HEK293 (cell line): Measurements from ENCODE around the gene JTB.

Experiments
- FEZF1 ChIP-seq: fragments of 450-650 bp; formaldehyde crosslinking; IDR thresholded peaks from 2 replicates; pipeline ENCODE4 v1.5.1; 2016; ENCODE audit warnings: missing biosample characterization, missing genetic modification characterization
- GLIS1 ChIP-seq: fragments of 450-650 bp; formaldehyde crosslinking; IDR thresholded peaks from 2 replicates; pipeline ENCODE4 v1.5.1; 2016; ENCODE audit warnings: missing biosample characterization, missing genetic modification characterization
- HOXD13 ChIP-seq: sonication (generic); formaldehyde crosslinking; IDR thresholded peaks from 2 replicates; pipeline ENCODE4 v1.8.0; 2022; ENCODE audit warnings: missing genetic modification reagents, borderline replicate concordance
- KLF10 ChIP-seq: fragments of 450-650 bp; IDR thresholded peaks from 2 replicates; pipeline ENCODE4 v1.5.1; 2018; ENCODE audit warnings: missing biosample characterization, mild to moderate bottlenecking, missing genetic modification characterization
- MEIS1 ChIP-seq: sonication (generic); formaldehyde crosslinking; IDR thresholded peaks from 2 replicates; pipeline ENCODE4 v1.8.1; 2022; ENCODE audit warnings: missing genetic modification reagents, mild to moderate bottlenecking, borderline replicate concordance
- OVOL3 ChIP-seq: fragments of 450-650 bp; formaldehyde crosslinking; IDR thresholded peaks from 2 replicates; pipeline ENCODE4 v1.5.1; 2016; ENCODE audit warnings: missing biosample characterization, missing genetic modification characterization
- SP3 ChIP-seq: fragments of 450-650 bp; formaldehyde crosslinking; IDR thresholded peaks from 2 replicates; pipeline ENCODE4 v1.5.1; 2016; ENCODE audit warnings: missing biosample characterization, missing genetic modification characterization
- TRIM28 ChIP-seq: IDR thresholded peaks from 2 replicates; pipeline ENCODE4 v1.6.1; 2011; ENCODE audit warnings: low read length, control low read depth, borderline replicate concordance
- ZNF10 ChIP-seq: fragments of 450-650 bp; formaldehyde crosslinking; IDR thresholded peaks from 2 replicates; pipeline ENCODE4 v1.5.1; 2017; ENCODE audit warnings: missing biosample characterization, missing genetic modification characterization
- ZNF112 ChIP-seq: fragments of 450-650 bp; formaldehyde crosslinking; IDR thresholded peaks from 2 replicates; pipeline ENCODE4 v1.5.0; 2017; ENCODE audit warnings: missing biosample characterization, missing genetic modification characterization
- ZNF138 ChIP-seq: fragments of 450-650 bp; formaldehyde crosslinking; IDR thresholded peaks from 2 replicates; pipeline ENCODE4 v1.5.1; 2016; ENCODE audit warnings: missing biosample characterization, missing genetic modification characterization, borderline replicate concordance
- ZNF239 ChIP-seq: fragments of 450-650 bp; formaldehyde crosslinking; IDR thresholded peaks from 2 replicates; pipeline ENCODE4 v1.5.1; 2016; ENCODE audit warnings: missing biosample characterization, missing genetic modification characterization
- ZNF266 ChIP-seq: fragments of 450-650 bp; formaldehyde crosslinking; IDR thresholded peaks from 2 replicates; pipeline ENCODE4 v1.5.1; 2016; ENCODE audit warnings: missing biosample characterization, missing genetic modification characterization, low read depth
- ZNF311 ChIP-seq: fragments of 450-650 bp; formaldehyde crosslinking; IDR thresholded peaks from 2 replicates; pipeline ENCODE4 v1.5.1; 2017; ENCODE audit warnings: missing biosample characterization, missing genetic modification characterization, borderline replicate concordance
- ZNF324 ChIP-seq: fragments of 450-650 bp; formaldehyde crosslinking; IDR thresholded peaks from 2 replicates; pipeline ENCODE4 v1.5.1; 2016; ENCODE audit warnings: missing biosample characterization, missing genetic modification characterization
- ZNF350 ChIP-seq: fragments of 450-650 bp; formaldehyde crosslinking; IDR thresholded peaks from 2 replicates; pipeline ENCODE4 v1.5.0; 2017; ENCODE audit warnings: missing biosample characterization, mild to moderate bottlenecking, missing genetic modification characterization
- ZNF391 ChIP-seq: fragments of 450-650 bp; formaldehyde crosslinking; IDR thresholded peaks from 2 replicates; pipeline ENCODE4 v1.5.1; 2016; ENCODE audit warnings: low read depth, missing biosample characterization, missing genetic modification characterization, borderline replicate concordance
- ZNF510 ChIP-seq: fragments of 450-650 bp; formaldehyde crosslinking; IDR thresholded peaks from 2 replicates; pipeline ENCODE4 v1.5.1; 2018; ENCODE audit warnings: mild to moderate bottlenecking, missing genetic modification characterization, missing biosample characterization; ENCODE audit not compliant: insufficient replicate concordance
- ZNF529 ChIP-seq: fragments of 450-650 bp; formaldehyde crosslinking; IDR thresholded peaks from 2 replicates; pipeline ENCODE4 v1.5.1; 2017; ENCODE audit warnings: missing genetic modification characterization, missing biosample characterization; ENCODE audit not compliant: insufficient replicate concordance
- ZNF548 ChIP-seq: fragments of 450-650 bp; formaldehyde crosslinking; IDR thresholded peaks from 2 replicates; pipeline ENCODE4 v1.5.1; 2016; ENCODE audit warnings: missing biosample characterization, missing genetic modification characterization
- ZNF629 ChIP-seq: fragments of 450-650 bp; formaldehyde crosslinking; IDR thresholded peaks from 2 replicates; pipeline ENCODE4 v1.5.1; 2017; ENCODE audit warnings: missing biosample characterization, missing genetic modification characterization
- ZNF654 ChIP-seq: fragments of 450-650 bp; formaldehyde crosslinking; IDR thresholded peaks from 2 replicates; pipeline ENCODE4 v1.5.1; 2016; ENCODE audit warnings: low read depth, missing biosample characterization, missing genetic modification characterization
- ZNF660 ChIP-seq: fragments of 450-650 bp; IDR thresholded peaks from 2 replicates; pipeline ENCODE4 v1.5.1; 2018; ENCODE audit warnings: missing biosample characterization, mild to moderate bottlenecking, missing genetic modification characterization
- ZNF768 ChIP-seq: fragments of 450-650 bp; formaldehyde crosslinking; IDR thresholded peaks from 2 replicates; pipeline ENCODE4 v1.5.1; 2018; ENCODE audit warnings: missing biosample characterization, mild to moderate bottlenecking, missing genetic modification characterization
- TF ChIP-seq, protein P1 (sequence below): fragments of 450-650 bp; formaldehyde crosslinking; IDR thresholded peaks from 2 replicates; pipeline ENCODE4 v1.5.1; 2016; ENCODE audit warnings: missing biosample characterization, missing genetic modification characterization
- TF ChIP-seq, protein P2 (sequence below): sonication (generic); formaldehyde crosslinking; IDR thresholded peaks from 2 replicates; pipeline ENCODE4 v1.8.1; 2022; ENCODE audit warnings: mild to moderate bottlenecking, moderate library complexity, missing genetic modification reagents
- TF ChIP-seq, protein P3 (sequence below): fragments of 450-650 bp; formaldehyde crosslinking; IDR thresholded peaks from 2 replicates; pipeline ENCODE4 v1.5.1; 2016; ENCODE audit warnings: missing biosample characterization, missing genetic modification characterization
- TF ChIP-seq, protein P4 (sequence below): IDR thresholded peaks from 2 replicates; pipeline ENCODE4 v1.6.1; 2011; ENCODE audit warnings: mild to moderate bottlenecking, low read depth, low read length, borderline replicate concordance
- TF ChIP-seq, protein P5 (sequence below): fragments of 450-650 bp; formaldehyde crosslinking; IDR thresholded peaks from 2 replicates; pipeline ENCODE4 v1.5.1; 2016; ENCODE audit warnings: missing biosample characterization, missing genetic modification characterization, borderline replicate concordance

The JTB gene

DNA sequence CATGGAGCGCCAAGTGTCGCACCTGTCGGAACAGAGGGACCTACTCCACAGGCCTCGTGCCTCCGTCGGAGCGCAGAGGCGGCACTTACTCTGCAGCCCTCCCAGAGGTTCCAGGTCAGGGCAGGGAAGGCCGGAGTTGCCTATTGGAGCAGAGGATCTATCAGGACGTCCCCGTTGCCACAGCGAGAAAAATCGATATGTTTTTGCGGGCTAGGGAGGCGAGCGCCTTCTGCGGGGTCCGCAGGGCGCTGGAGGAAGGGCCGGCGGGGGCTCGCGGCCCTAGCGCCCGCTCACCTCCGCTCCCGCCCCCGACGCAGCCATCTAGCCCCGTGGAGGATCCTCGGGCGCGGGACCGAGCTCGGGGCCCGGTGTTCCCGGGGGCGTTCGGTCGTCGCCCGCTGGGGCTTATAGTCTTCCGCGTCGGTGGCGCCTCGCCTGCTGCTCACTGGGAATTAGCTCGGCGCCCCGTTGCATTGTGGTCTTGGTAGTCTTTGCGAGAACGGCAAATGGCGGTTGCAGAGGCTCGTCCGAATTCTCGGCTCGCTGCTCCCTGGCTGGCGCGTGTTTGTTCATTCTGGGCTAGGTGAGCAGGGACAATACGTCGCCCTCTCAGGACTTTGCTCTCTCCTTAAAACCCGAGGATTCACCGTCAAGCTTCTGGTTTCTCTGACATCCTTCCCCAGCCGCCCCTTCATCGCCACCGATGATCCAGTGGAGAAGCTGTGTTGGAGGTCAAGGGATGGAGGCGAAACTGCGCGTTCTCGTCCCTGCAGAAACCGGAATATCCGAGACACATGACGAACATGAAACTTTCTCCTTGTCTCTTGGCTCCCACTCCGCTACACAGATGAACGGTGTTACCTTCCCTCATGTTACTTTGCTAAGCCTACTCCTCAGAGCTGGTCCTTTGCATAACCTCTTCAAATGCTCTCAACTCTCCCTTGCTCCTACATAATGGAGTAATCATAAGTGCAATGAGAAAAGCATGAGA is at the start of gene JTB (continued):
- TF ChIP-seq, protein P1, sequence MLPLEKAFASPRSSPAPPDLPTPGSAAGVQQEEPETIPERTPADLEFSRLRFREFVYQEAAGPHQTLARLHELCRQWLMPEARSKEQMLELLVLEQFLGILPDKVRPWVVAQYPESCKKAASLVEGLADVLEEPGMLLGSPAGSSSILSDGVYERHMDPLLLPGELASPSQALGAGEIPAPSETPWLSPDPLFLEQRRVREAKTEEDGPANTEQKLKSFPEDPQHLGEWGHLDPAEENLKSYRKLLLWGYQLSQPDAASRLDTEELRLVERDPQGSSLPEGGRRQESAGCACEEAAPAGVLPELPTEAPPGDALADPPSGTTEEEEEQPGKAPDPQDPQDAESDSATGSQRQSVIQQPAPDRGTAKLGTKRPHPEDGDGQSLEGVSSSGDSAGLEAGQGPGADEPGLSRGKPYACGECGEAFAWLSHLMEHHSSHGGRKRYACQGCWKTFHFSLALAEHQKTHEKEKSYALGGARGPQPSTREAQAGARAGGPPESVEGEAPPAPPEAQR (tag by site-specific recombination), result no peak; the same call in 1 of the 2 replicates
- TF ChIP-seq ZNF510 (tag by site-specific recombination) (no peak), SP3 (tag by site-specific recombination) (peak; percentile 45), ZNF10 (tag by site-specific recombination) (0 out of 2 replicates have a peak, but pooled peaks have one; percentile 25), MEIS1 (CRISPR knock-in tag) (no peak), TRIM28 (peak; percentile 90), FEZF1 (no peak), ZNF548 (tag by site-specific recombination) (no peak), ZNF324 (tag by site-specific recombination) (no peak), OVOL3 (no peak), HOXD13 (CRISPR knock-in tag) (no peak), GLIS1 (tag by site-specific recombination) (no peak; the same call in 1 of the 2 replicates), ZNF660 (tag by site-specific recombination) (no peak; the same call in none of the 2 replicates), ZNF112 (tag by site-specific recombination) (no peak), ZNF239 (tag by site-specific recombination) (no peak), ZNF529 (tag by site-specific recombination) (no peak), ZNF654 (tag by site-specific recombination) (no peak), ZNF768 (tag by site-specific recombination) (no peak), ZNF266 (tag by site-specific recombination) (no peak), ZNF311 (no peak), KLF10 (0 out of 2 replicates have a peak, but pooled peaks have one; percentile 49), ZNF138 (no peak), ZNF629 (tag by site-specific recombination) (peak; percentile 51; the same call in 1 of the 2 replicates), ZNF350 (tag by site-specific recombination) (no peak), ZNF391 (no peak)
- TF ChIP-seq, protein P2, sequence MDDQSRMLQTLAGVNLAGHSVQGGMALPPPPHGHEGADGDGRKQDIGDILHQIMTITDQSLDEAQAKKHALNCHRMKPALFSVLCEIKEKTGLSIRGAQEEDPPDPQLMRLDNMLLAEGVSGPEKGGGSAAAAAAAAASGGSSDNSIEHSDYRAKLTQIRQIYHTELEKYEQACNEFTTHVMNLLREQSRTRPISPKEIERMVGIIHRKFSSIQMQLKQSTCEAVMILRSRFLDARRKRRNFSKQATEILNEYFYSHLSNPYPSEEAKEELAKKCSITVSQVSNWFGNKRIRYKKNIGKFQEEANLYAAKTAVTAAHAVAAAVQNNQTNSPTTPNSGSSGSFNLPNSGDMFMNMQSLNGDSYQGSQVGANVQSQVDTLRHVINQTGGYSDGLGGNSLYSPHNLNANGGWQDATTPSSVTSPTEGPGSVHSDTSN (CRISPR knock-in tag), result no peak; the same call in none of the 2 replicates
- TF ChIP-seq, protein P3, sequence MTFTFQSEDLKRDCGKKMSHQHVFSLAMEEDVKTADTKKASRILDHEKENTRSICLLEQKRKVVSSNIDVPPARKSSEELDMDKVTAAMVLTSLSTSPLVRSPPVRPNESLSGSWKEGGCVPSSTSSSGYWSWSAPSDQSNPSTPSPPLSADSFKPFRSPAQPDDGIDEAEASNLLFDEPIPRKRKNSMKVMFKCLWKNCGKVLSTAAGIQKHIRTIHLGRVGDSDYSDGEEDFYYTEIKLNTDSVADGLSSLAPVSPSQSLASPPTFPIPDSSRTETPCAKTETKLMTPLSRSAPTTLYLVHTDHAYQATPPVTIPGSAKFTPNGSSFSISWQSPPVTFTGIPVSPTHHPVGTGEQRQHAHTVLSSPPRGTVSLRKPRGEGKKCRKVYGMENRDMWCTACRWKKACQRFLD, result no peak
- TF ChIP-seq, protein P4, sequence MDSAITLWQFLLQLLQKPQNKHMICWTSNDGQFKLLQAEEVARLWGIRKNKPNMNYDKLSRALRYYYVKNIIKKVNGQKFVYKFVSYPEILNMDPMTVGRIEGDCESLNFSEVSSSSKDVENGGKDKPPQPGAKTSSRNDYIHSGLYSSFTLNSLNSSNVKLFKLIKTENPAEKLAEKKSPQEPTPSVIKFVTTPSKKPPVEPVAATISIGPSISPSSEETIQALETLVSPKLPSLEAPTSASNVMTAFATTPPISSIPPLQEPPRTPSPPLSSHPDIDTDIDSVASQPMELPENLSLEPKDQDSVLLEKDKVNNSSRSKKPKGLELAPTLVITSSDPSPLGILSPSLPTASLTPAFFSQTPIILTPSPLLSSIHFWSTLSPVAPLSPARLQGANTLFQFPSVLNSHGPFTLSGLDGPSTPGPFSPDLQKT, result no peak
- TF ChIP-seq, protein P5, sequence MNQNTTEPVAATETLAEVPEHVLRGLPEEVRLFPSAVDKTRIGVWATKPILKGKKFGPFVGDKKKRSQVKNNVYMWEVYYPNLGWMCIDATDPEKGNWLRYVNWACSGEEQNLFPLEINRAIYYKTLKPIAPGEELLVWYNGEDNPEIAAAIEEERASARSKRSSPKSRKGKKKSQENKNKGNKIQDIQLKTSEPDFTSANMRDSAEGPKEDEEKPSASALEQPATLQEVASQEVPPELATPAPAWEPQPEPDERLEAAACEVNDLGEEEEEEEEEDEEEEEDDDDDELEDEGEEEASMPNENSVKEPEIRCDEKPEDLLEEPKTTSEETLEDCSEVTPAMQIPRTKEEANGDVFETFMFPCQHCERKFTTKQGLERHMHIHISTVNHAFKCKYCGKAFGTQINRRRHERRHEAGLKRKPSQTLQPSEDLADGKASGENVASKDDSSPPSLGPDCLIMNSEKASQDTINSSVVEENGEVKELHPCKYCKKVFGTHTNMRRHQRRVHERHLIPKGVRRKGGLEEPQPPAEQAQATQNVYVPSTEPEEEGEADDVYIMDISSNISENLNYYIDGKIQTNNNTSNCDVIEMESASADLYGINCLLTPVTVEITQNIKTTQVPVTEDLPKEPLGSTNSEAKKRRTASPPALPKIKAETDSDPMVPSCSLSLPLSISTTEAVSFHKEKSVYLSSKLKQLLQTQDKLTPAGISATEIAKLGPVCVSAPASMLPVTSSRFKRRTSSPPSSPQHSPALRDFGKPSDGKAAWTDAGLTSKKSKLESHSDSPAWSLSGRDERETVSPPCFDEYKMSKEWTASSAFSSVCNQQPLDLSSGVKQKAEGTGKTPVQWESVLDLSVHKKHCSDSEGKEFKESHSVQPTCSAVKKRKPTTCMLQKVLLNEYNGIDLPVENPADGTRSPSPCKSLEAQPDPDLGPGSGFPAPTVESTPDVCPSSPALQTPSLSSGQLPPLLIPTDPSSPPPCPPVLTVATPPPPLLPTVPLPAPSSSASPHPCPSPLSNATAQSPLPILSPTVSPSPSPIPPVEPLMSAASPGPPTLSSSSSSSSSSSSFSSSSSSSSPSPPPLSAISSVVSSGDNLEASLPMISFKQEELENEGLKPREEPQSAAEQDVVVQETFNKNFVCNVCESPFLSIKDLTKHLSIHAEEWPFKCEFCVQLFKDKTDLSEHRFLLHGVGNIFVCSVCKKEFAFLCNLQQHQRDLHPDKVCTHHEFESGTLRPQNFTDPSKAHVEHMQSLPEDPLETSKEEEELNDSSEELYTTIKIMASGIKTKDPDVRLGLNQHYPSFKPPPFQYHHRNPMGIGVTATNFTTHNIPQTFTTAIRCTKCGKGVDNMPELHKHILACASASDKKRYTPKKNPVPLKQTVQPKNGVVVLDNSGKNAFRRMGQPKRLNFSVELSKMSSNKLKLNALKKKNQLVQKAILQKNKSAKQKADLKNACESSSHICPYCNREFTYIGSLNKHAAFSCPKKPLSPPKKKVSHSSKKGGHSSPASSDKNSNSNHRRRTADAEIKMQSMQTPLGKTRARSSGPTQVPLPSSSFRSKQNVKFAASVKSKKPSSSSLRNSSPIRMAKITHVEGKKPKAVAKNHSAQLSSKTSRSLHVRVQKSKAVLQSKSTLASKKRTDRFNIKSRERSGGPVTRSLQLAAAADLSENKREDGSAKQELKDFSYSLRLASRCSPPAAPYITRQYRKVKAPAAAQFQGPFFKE (tag by site-specific recombination), result no peak; the same call in 1 of the 2 replicates
